WTC11 (cell line): ENCODE measurements around the gene FAM228A. TPM values are rescaled to one million over a fixed set of nuclear protein-coding genes. Genes with fewer than 3 reads are reported as not detected.

ENCODE experiments used
- ATAC-seq: fragments of 200-7000 bp; cut with Tn5 transposase; 2 replicates; pipeline ENCODE4 v1.10.0; 2021; ENCODE audit warnings: mild to moderate bottlenecking, moderate library complexity
- CTCF ChIA-PET: fragments of 300-600 bp; sonication (Branson Sonifier 250); formaldehyde crosslinking; loops from one replicate; lab custom pipeline; 2021; ENCODE audit warnings: antibody characterized with exemption; lab: Charles Lee
- POLR2A ChIA-PET: fragments of 350-600 bp; sonication (Branson Sonifier 250); formaldehyde crosslinking; loops from one replicate; lab custom pipeline; 2021; ENCODE audit warnings: antibody characterized with exemption; lab: Charles Lee
- DNase-seq: peaks from one replicate; pipeline ENCODE4 v3.0.0; 2021; ENCODE audit warnings: low spot score
- H3K27ac Mint-ChIP-seq: 2 replicates; pipeline ENCODE4 v1.8.0; 2021; ENCODE audit warnings: mixed read lengths
- H3K27me3 Mint-ChIP-seq: 2 replicates; pipeline ENCODE4 v1.8.0; 2021; ENCODE audit warnings: low read depth, mild to moderate bottlenecking, moderate library complexity, mixed read lengths
- H3K36me3 Mint-ChIP-seq: 2 replicates; pipeline ENCODE4 v1.8.0; 2021; ENCODE audit warnings: mixed read lengths
- H3K4me1 Mint-ChIP-seq: 2 replicates; pipeline ENCODE4 v1.8.0; 2022; ENCODE audit warnings: mixed read lengths
- H3K4me3 Mint-ChIP-seq: 2 replicates; pipeline ENCODE4 v1.8.0; 2021; ENCODE audit warnings: mild to moderate bottlenecking, moderate library complexity, mixed read lengths
- H3K9me3 Mint-ChIP-seq: 2 replicates; pipeline ENCODE4 v1.8.0; 2021; ENCODE audit warnings: mixed read lengths
- AR ChIP-seq: fragments of 250-450 bp; sonication (Bioruptor Pico); IDR thresholded peaks from 2 replicates; pipeline ENCODE4 v1.9.0; 2021; ENCODE audit warnings: mild to moderate bottlenecking
- CDX4 ChIP-seq: fragments of 250-450 bp; sonication (Bioruptor Pico); IDR thresholded peaks from 2 replicates; pipeline ENCODE4 v1.9.0; 2021; ENCODE audit warnings: moderate library complexity, mild to moderate bottlenecking, inconsistent platforms, borderline replicate concordance
- CTCF ChIP-seq: fragments of 200-600 bp; IDR thresholded peaks from 2 replicates; pipeline ENCODE4 v1.8.0; 2022; ENCODE audit warnings: antibody characterized with exemption
- E2F1 ChIP-seq: sonication (generic); formaldehyde crosslinking; IDR thresholded peaks from 2 replicates; pipeline ENCODE4 v1.8.0; 2022; ENCODE audit warnings: mild to moderate bottlenecking, missing genetic modification reagents
- E2F4 ChIP-seq: sonication (generic); formaldehyde crosslinking; IDR thresholded peaks from 2 replicates; pipeline ENCODE4 v1.8.1; 2022; ENCODE audit warnings: low read depth, mild to moderate bottlenecking, moderate library complexity, missing genetic modification reagents, borderline replicate concordance
- ELF4 ChIP-seq: sonication (generic); formaldehyde crosslinking; IDR thresholded peaks from 2 replicates; pipeline ENCODE4 v1.8.1; 2022; ENCODE audit warnings: low read depth, mild to moderate bottlenecking, moderate library complexity, missing genetic modification reagents
- ERG ChIP-seq: fragments of 250-450 bp; sonication (Bioruptor Pico); IDR thresholded peaks from 2 replicates; pipeline ENCODE4 v1.8.0; 2021; ENCODE audit warnings: mild to moderate bottlenecking
- FOXJ3 ChIP-seq: sonication (generic); formaldehyde crosslinking; IDR thresholded peaks from 2 replicates; pipeline ENCODE4 v1.9.0; 2021; ENCODE audit warnings: missing genetic modification reagents, mild to moderate bottlenecking, borderline replicate concordance
- FOXK1 ChIP-seq: sonication (generic); formaldehyde crosslinking; IDR thresholded peaks from 2 replicates; pipeline ENCODE4 v1.8.0; 2022; ENCODE audit warnings: mild to moderate bottlenecking, moderate library complexity, missing genetic modification reagents
- NFATC4 ChIP-seq: fragments of 250-450 bp; sonication (Bioruptor Pico); IDR thresholded peaks from 2 replicates; pipeline ENCODE4 v1.9.0; 2021; ENCODE audit warnings: mild to moderate bottlenecking
- NFYB ChIP-seq: sonication (generic); formaldehyde crosslinking; conservative IDR thresholded peaks from 2 replicates; pipeline ENCODE4 v1.8.0; 2022; ENCODE audit warnings: low read depth, missing genetic modification reagents
- NR3C1 ChIP-seq: sonication (generic); formaldehyde crosslinking; conservative IDR thresholded peaks from 2 replicates; pipeline ENCODE4 v1.8.1; 2023; ENCODE audit warnings: low read depth, mild to moderate bottlenecking, missing genetic modification reagents
- STAT6 ChIP-seq: sonication (generic); formaldehyde crosslinking; conservative IDR thresholded peaks from 2 replicates; pipeline ENCODE4 v1.8.1; 2023; ENCODE audit warnings: mild to moderate bottlenecking, low read depth, missing genetic modification reagents, moderate library complexity
- TCF7 ChIP-seq: sonication (generic); formaldehyde crosslinking; IDR thresholded peaks from 2 replicates; pipeline ENCODE4 v1.8.0; 2022; ENCODE audit warnings: mild to moderate bottlenecking, low read depth, missing genetic modification reagents, moderate library complexity
- USF2 ChIP-seq: sonication (generic); formaldehyde crosslinking; IDR thresholded peaks from 2 replicates; pipeline ENCODE4 v1.8.1; 2023; ENCODE audit warnings: mild to moderate bottlenecking, missing genetic modification reagents, moderate library complexity
- ZNF232 ChIP-seq: sonication (generic); formaldehyde crosslinking; IDR thresholded peaks from 2 replicates; pipeline ENCODE4 v1.8.0; 2022; ENCODE audit warnings: mild to moderate bottlenecking, missing genetic modification reagents
- ZNF416 ChIP-seq: fragments of 250-450 bp; sonication (Bioruptor Pico); IDR thresholded peaks from 2 replicates; pipeline ENCODE4 v1.9.0; 2021; ENCODE audit warnings: mild to moderate bottlenecking, inconsistent platforms
- ZNF671 ChIP-seq: fragments of 250-450 bp; sonication (Bioruptor Pico); IDR thresholded peaks from 2 replicates; pipeline ENCODE4 v1.8.0; 2021; ENCODE audit warnings: mild to moderate bottlenecking
- ZSCAN18 ChIP-seq: fragments of 250-450 bp; sonication (Bioruptor Pico); IDR thresholded peaks from 2 replicates; pipeline ENCODE4 v2.1.2; 2022; ENCODE audit warnings: mild to moderate bottlenecking, moderate library complexity
- total RNA-seq: library from RNA; stranded (reverse); gene quantifications from 3 replicates; pipeline ENCODE4 v1.2.3, GENCODE V29; 2021

The FAM228A gene
- total RNA-seq, 1 experiment from 2014 or later: 0.09 TPM

- CTCF ChIA-PET: interaction anchor here (1.4 to 3.2 kb wide), 2 partner anchors 126 to 284 kb away, joined by 4 to 12 read pairs; partner anchors contain the start of genes ATAD2B and TP53I3
- Mint-ChIP-seq H3K4me3 (no peak overlapping the region), H3K27me3 (no peaks in the 10 kb centered on the region), H3K4me1 (0 out of 2 replicates have a peak, but pooled peaks cover 3% of the 10 kb centered on the region), H3K27ac (no peak overlapping the region), H3K36me3 (no peaks in the 10 kb centered on the region), H3K9me3 (no peaks in the 10 kb centered on the region)
- POLR2A ChIA-PET: no interaction called here
- DNase-seq (no peak), ATAC-seq (no peak)
- TF ChIP-seq E2F4 (CRISPR knock-in tag): no peak
- no peak for TF ChIP-seq ZNF671 (CRISPR knock-in tag)
- no peak for TF ChIP-seq ELF4
- no peak for TF ChIP-seq CDX4 (CRISPR knock-in tag)
- TF ChIP-seq ZNF416: no peak
- TF ChIP-seq ZSCAN18: no peak
- no peak for TF ChIP-seq FOXJ3 (CRISPR knock-in tag)
These were observed 35.9 kb downstream of the FAM228A start for GRCh38 chr2:24210723-24211122.

GRCh38 chr2:24211408-24211807, 36.6 kb downstream of the FAM228A start:
- H3K27ac Mint-ChIP-seq: no peak overlapping the region
- ChIA-PET CTCF (no interaction called here), POLR2A (no interaction called here)
- no peak overlapping the region for H3K4me3 Mint-ChIP-seq
- no peaks in the 10 kb centered on the region for H3K36me3 Mint-ChIP-seq
- H3K4me1 Mint-ChIP-seq: no peaks in the 10 kb centered on the region
- no peaks in the 10 kb centered on the region for H3K27me3 Mint-ChIP-seq
- ATAC-seq (no peak), DNase-seq (no peak)
- H3K9me3 Mint-ChIP-seq: no peaks in the 10 kb centered on the region
- TF ChIP-seq FOXK1 (CRISPR knock-in tag) (no peak), STAT6 (no peak), ERG (no peak), CTCF (no peak), USF2 (CRISPR knock-in tag) (no peak), NFYB (CRISPR knock-in tag) (no peak), TCF7 (CRISPR knock-in tag) (no peak), ZNF232 (CRISPR knock-in tag) (no peak), ELF4 (no peak), NFATC4 (CRISPR knock-in tag) (no peak), E2F1 (CRISPR knock-in tag) (no peak), NR3C1 (CRISPR knock-in tag) (no peak), AR (no peak), ZNF416 (no peak)
